ENCODE results near the gene U2AF2.

GRCh38 chr19:55680339-55681130 is 25.7 kb downstream of the U2AF2 start:
- TF ChIP-seq TRIM25 (IDR thresholded peaks at IDR 0.05; ENCODE audit: borderline replicate concordance): no peak
- no peak for TF ChIP-seq ZNF512 (tag; IDR thresholded peaks at IDR 0.05)
- TF ChIP-seq POLR2AphosphoS5 (IDR thresholded peaks at IDR 0.05; ENCODE audit: control insufficient read depth, insufficient read depth, low read depth, low read length): no peak
- TF ChIP-seq CTCF (IDR thresholded peaks at IDR 0.05 in 2 of 3, conservative IDR thresholded peaks at IDR 0.05 in 1 of 3; ENCODE audit: insufficient read depth in 2 of 3, low read depth in 1 of 3, low read length in 3 of 3): no peak
- no peak for TF ChIP-seq POLR2A (conservative IDR thresholded peaks at IDR 0.05)

Data from K562 (cell line).